Upper lobe of left lung (tissue), 4 donors: ENCODE data around the gene LYL1.

Experiments used
- CTCF ChIP-seq, 6 experiments: fragments of 450-650 bp in 4 of 6; fragments of 200-600 bp in 2 of 6; sonication (generic) in 2 of 6; IDR thresholded peaks; one replicate each; pipeline ENCODE4 v1.5.1; 2016 to 2019; ENCODE audit warnings: antibody characterized with exemption in 6 of 6
- EP300 ChIP-seq, 4 donors: sonication (generic); formaldehyde crosslinking; IDR thresholded peaks; one replicate each; pipeline ENCODE4 v1.5.1; 2017; ENCODE audit warnings: antibody characterized with exemption in 4 of 4, control low read depth in 2 of 4
- POLR2A ChIP-seq, 4 donors: fragments of 450-650 bp; IDR thresholded peaks; one replicate each; pipeline ENCODE4 v1.5.1; 2016 to 2017; ENCODE audit warnings: antibody characterized with exemption in 4 of 4, mild to moderate bottlenecking in 2 of 4

DNA sequence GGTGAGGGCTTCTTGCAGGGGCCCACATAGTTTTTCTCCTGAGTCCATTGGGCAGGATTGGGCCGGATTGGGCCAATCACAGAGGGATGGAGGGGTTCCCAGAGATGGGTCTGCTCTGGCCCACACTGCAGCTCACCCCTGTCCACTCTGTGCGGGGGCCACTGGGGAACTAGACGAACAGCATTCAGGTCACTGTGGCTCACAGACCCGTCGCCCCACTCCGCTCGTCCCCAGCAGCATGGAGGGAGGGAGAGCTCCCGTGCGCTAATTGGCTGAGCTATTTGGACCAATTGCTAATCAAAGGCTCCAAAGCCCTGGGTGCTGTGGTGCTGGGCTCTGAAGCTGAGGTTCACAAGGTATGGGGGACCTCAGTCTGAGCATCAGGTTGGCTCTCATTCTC, 26.7 kb upstream of the LYL1 start:
- TF ChIP-seq EP300 (IDR thresholded peaks at IDR 0.05) (no peak), POLR2A (IDR thresholded peaks at IDR 0.05) (no peak), CTCF (IDR thresholded peaks at IDR 0.05) (no peak)
